Left hindlimb (tissue), 1 donor: ENCODE measurements around the gene NFATC2.

ENCODE experiments used
- DNase-seq: peaks from one replicate; pipeline ENCODE4 v3.0.0-alpha.2; 2018

Gene NFATC2

GRCh38 chr20:51426718-51427650, 115.5 kb downstream of the NFATC2 start:
- DNase-seq = peak; percentile 11

- no peak for DNase-seq
Measured at GRCh38 chr20:51425347-51426106, 117.0 kb downstream of the NFATC2 start.

- no peak for DNase-seq
Measured at GRCh38 chr20:51424270-51425117, 118.0 kb downstream of the NFATC2 start.

- no peak for DNase-seq
Measured at GRCh38 chr20:51423810-51424209, 118.7 kb downstream of the NFATC2 start.

- no peak for DNase-seq
Measured at GRCh38 chr20:51423290-51423667, 119.2 kb downstream of the NFATC2 start.

- no peak for DNase-seq
Measured at GRCh38 chr20:51422514-51423289, 119.8 kb downstream of the NFATC2 start.

GRCh38 chr20:51420805-51421204, 121.7 kb downstream of the NFATC2 start:
- no peak for DNase-seq

GRCh38 chr20:51420111-51420510, 122.4 kb downstream of the NFATC2 start:
- DNase-seq = no peak

- no peak for DNase-seq
Measured at GRCh38 chr20:51419646-51420045, 122.9 kb downstream of the NFATC2 start.

GRCh38 chr20:51419231-51419630, 123.3 kb downstream of the NFATC2 start:
- no peak for DNase-seq

GRCh38 chr20:51418137-51418529, 124.4 kb downstream of the NFATC2 start:
- DNase-seq = no peak

GRCh38 chr20:51417250-51418136, 125.0 kb downstream of the NFATC2 start:
- DNase-seq = peak; percentile 66

- no peak for DNase-seq
Measured at GRCh38 chr20:51416532-51417249, 125.8 kb downstream of the NFATC2 start.

- DNase-seq = peak; percentile 2
Measured at GRCh38 chr20:51413857-51414256, 128.7 kb downstream of the NFATC2 start.

- peak; percentile 71 for DNase-seq
Measured at GRCh38 chr20:51412951-51413481, 129.5 kb downstream of the NFATC2 start.

- peak; percentile 87 for DNase-seq
Measured at GRCh38 chr20:51412333-51412871, 130.1 kb downstream of the NFATC2 start.

- DNase-seq = no peak
Measured at GRCh38 chr20:51411870-51412269, 130.6 kb downstream of the NFATC2 start.

- DNase-seq = peak; percentile 21
Measured at GRCh38 chr20:51410586-51411325, 131.8 kb downstream of the NFATC2 start.
